Stromal cell of bone marrow (primary cell): ENCODE results near the gene PHC3.

Experiments used
- DNase-seq: peaks from one replicate; pipeline ENCODE4 v3.0.0-alpha.2; 2012; ENCODE audit warnings: low read depth

Gene PHC3

GRCh38 chr3:170189398-170190256 lies 8.1 kb upstream of the PHC3 start:
- DNase-seq: no peak

DNA sequence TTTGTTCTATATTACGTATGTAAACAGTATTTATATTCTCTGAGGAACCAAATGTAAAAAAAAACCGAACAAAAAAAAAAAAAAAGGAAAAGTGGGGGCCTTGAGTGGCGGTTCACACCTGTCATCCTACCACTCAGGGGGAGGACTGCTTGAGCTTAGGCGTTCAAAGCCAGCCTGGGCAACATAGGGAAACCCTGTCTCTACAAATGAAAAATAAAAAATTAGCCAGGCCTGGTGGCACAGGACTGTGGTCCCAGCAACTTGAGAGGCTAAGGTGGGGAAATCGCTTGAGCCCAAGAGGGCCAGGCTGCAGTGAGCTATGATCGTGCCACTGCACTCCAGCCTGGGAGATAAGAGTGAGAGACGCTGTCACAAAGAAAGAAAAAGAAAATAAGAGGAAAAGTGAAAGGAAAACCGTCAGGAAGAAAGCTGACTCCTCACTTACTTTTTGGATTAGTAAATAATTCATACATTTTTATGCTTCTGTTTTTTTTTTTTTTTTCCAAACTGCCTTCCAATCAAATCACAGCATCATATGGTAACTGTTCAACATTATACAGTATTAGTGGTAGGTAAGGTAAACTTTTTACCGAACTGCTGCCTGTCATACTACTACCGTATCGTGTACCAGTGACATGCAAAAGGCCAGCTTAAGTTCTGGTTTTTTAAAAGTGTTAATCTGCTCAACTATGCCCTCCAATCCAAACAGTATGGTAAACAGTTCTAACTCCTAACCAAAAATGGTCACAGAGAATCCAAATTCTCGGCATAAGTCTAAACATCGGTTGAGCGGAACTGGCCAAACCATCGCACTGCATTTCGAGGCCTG lies 1.2 kb downstream of the PHC3 start:
- no peak for DNase-seq

DNA sequence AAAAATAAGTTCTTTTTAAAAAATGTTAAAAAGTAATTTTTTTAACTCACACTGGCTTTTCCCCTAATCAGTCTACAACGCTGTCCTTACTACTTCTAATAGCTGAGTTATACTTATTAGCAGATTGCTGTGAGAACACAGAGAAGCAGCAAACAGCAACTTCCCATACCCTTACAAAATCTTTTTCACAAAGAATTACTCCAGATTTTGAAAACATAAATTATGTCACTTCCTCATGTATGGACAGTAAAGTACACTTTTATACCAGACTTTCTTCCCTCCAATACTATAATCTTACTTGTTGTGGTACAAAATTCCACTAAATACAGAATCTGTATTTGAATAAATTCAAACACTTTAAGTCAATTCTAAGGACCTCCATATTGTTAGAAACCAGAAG lies 2.1 kb downstream of the PHC3 start:
- DNase-seq: no peak

GRCh38 chr3:170178651-170179050 lies 2.9 kb downstream of the PHC3 start:
- DNase-seq: no peak

GRCh38 chr3:170171563-170171962 lies 10.0 kb downstream of the PHC3 start:
- DNase-seq: no peak

GRCh38 chr3:170164717-170165116 lies 16.8 kb downstream of the PHC3 start:
- DNase-seq: no peak

DNA sequence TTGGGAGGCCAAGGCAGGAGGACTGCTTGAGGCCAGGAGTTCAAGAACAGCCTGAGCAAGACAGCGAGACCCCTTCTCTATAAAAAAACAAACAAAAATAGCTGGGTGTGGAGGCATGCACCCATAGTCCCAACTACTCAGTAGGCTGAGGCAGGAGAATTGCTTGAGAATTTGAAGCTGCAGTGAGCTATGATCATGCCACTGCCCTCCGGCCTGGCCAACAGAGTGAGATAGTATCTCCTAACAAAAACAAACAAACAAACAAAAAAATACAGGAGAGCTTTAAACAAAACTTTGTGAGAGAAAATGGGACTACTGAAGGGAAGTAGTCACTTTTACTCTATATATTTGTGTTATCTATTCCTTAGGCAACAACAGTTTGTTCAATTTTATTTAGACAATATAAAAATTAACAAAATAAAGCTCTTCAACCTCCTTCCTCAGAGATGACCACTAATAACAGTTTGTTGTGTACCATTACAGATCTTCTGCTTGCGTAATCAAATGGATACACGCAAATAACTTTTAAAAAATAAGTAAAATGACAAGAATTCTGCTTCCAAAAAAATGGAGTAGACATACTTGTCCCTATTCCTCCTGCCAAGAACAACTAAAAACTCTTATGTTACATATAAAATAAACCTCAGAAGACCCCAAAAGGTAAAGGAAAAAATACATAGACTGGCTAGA lies 17.4 kb downstream of the PHC3 start:
- DNase-seq: no peak

DNA sequence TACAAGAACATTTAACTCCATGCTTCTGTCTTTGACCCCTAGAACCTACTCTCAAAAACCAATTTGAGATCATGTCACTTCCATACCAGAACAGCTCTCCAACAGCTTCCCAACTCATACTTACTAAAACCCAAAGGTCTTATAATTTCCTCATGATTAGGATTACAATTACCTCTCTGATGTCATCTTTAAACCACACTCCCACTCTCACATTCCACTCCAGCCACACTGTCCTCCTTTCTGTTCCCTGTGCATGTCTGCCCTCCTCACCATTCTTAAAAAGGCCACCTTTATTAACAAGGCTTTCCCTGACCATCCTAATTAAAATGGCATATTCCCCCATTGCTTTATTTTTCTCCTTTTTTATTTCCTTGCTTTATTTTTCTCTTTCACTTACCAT lies 18.9 kb downstream of the PHC3 start:
- DNase-seq: no peak

DNA sequence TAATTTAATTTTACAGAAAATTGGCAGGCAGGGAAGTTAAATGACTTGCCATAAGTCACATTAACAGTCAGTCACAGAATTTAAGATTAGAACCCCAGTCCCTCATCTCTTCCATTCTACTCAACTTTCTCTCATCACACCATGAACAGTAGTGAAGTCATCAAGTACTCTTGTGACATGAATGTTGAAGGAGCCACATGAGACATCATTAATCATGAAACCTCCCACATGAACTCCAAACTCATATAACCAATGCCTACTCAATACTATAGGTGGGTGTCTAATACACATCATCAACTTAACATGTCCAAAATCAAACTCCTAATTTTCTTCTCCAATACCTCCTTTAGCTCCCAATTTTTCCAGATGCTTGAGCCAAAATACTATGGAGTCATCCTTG lies 19.5 kb downstream of the PHC3 start:
- DNase-seq: no peak

DNA sequence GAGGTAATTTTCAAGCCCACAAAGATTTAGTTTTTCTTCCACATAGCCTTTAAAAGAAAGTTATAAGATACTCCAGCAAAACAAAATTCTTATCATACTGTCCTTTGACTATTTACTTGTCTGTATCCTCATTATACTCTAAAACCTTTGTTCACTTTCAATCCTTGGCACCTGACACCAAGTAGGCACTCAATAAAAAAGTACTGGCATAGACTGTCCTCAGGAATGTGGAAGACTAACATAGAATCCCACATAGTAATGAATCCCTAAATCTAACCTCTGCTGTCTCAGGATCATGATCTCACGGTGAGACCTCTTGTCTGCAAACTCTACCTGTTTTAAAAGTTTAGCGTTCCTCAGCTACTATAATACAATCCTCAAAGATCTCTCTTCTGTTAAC lies 21.6 kb downstream of the PHC3 start:
- DNase-seq: no peak

- DNase-seq: no peak
These were observed 22.1 kb downstream of the PHC3 start for GRCh38 chr3:170159459-170159858.

- no peak for DNase-seq
These were observed 25.9 kb downstream of the PHC3 start for GRCh38 chr3:170155604-170156003.

DNA sequence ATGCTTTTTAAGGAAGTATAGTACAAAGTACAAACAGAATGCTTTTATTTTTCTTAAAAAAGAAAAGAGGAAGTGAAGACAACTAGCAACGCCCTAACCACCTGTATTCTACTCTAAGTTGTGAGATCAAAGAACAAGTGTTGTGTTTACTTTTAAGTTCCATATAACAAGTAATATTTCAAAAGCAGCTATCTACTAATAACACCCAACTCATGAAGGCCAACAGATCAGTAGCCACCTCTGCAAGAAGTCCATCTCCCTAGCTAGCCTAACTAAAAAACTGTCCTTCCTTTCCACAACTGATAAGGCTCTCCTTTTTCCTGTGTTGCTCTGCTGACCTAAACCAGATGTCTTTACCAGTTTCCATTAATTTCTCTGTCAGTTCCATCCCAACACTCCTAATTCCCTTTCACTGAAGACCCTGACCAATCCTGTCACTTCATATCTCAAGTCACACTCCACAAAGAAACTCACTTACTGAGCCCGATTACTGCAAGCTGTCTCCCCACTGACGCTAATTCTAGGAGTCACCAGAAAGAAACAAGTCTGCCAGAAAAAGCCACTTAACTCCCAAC lies 26.9 kb downstream of the PHC3 start:
- DNase-seq: no peak

DNA sequence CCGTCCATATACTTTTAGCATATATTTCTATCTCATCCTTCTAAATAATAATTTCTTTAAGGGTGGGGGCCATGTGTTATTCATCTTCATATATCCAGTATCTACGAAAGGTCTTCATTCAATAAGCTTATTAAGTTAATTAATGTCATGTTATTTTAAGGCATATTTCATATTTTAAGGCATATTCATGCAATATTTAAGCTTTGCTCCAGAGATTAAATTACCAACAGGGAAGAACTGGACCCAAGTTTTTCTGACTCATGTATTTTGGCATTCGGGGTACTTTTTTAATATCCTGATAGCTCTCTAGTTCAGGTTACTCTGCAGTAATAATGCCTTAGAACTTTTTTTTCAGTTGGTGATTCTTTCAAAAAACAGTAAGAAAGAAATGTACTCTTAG lies 27.4 kb downstream of the PHC3 start:
- DNase-seq: peak; percentile 42

- no peak for DNase-seq
These were observed 30.0 kb downstream of the PHC3 start for GRCh38 chr3:170151536-170151935.

- no peak for DNase-seq
These were observed 32.5 kb downstream of the PHC3 start for GRCh38 chr3:170149016-170149415.

GRCh38 chr3:170145278-170145677 lies 36.3 kb downstream of the PHC3 start:
- DNase-seq: no peak

DNA sequence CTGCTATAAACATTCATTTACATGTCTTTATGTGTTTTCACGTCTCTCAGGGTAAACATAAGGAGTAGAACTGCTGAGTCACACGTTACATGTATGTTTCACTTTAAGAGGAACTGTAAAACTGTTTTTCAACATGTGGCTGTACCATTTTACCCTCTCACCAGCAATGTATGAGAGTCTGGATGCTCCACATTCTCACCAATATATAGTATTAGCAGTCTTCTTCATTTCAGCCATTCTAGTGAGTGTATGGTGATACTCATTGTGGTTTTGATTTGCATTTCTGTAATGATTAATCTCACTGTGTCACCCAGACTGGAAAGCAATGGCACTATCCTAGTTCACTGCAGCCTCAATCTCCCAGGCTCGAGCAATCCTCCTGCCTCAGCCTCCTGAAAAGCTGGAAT lies 37.1 kb downstream of the PHC3 start:
- DNase-seq: no peak

DNA sequence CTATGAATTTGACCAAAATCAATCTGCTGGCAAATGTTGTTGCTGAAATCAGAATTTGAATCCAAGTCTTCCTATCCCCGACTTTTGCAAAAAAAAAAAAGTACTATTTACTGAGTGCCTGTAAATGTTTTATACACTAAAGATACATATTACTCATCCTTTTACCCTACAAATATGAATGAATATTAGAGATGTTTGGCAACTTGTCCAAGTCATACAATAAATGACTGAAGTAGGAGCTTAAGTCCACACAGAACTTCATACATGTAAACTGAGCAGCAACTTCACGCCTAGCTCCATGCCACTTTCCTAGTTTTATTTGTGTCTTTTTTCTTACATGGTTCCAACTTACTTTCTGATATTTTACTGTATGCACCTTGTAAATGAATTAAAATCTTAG lies 39.2 kb downstream of the PHC3 start:
- no peak for DNase-seq

- no peak for DNase-seq
These were observed 43.5 kb downstream of the PHC3 start for GRCh38 chr3:170137986-170138385.

DNA sequence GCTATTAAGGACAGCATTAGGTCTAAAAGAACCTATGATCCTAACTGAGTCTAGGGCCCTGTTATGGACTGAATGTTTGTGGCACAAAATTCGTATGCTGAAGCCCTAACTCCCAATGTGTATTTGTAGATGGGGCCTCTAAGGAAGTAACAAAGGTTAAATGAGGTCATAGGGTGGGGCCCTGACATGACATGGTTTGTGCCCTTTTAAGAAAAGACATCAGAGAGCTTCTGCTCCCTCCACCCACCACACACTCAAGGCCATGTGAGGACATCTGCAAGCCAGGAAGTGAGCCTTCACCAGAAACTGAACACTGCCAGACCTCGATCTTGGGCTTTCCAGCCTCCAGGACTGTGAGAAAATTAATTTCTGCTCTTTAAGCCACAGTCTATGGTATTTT lies 49.2 kb downstream of the PHC3 start:
- DNase-seq: no peak

DNA sequence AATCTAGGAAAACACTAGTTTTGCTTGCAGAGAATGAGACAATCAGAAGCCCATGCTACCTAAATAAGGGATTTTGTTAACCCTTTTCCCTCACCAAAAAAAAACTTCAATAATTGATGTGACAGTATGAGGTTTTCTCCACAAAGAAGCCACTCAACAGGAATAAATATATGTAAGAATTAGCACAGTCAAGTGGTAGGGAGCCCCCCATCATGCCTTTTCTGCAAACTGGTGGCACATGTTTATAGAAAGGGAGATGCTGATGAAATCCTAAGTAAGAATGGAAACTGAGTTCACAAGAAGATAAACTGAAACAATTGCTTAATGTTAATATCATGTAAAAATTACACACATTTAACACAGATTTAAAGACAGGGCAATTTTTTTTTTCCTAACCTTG lies 51.0 kb downstream of the PHC3 start:
- DNase-seq: no peak
